PC-3 (cell line): ENCODE data around the gene ESYT3. TPM values are rescaled to one million over a fixed set of nuclear protein-coding genes. Genes with fewer than 3 reads are reported as not detected.
A peak's percentile ranks its signal among the peaks of the same experiment; 100 is the strongest.

ENCODE experiments used
- ATAC-seq: fragments of 200-7000 bp; cut with Tn5 transposase; 2 replicates; pipeline ENCODE4 v1.9.1; 2020; ENCODE audit warnings: mild to moderate bottlenecking, moderate library complexity
- Bru-seq: library from RNA; stranded (reverse); fragments of 400-500 nt; gene quantifications from one replicate; lab custom pipeline; 2021; lab: Mats Ljungman, UMichigan
- BruChase-seq, 2 experiments: library from RNA; stranded (reverse); fragments of 400-500 nt; gene quantifications; one replicate each; lab custom pipeline; 2021; lab: Mats Ljungman, UMichigan
- BruUV-seq: library from RNA; stranded (reverse); fragments of 400-500 nt; replicated peaks from 2 replicates; lab custom pipeline; 2021; lab: Mats Ljungman, UMichigan
- CTCF ChIA-PET: fragments of 300-600 bp; sonication (Branson Sonifier 250); formaldehyde crosslinking; loops from one replicate; lab custom pipeline; 2022; ENCODE audit warnings: antibody characterized with exemption; lab: Charles Lee
- POLR2A ChIA-PET: fragments of 300-600 bp; sonication (Branson Sonifier 250); formaldehyde crosslinking; loops from one replicate; lab custom pipeline; 2022; ENCODE audit warnings: antibody characterized with exemption; ENCODE audit not compliant: unreplicated experiment; lab: Charles Lee
- DNase-seq: peaks from one replicate; pipeline ENCODE4 v3.0.0-alpha.2; 2015
- H2AFZ ChIP-seq: fragments of 300-600 bp; sonication (generic); 2 replicates; pipeline ENCODE4 v1.6.0; 2016; ENCODE audit warnings: antibody characterized with exemption, low read length
- H3F3A ChIP-seq: fragments of 300-600 bp; sonication (generic); one replicate; pipeline ENCODE4 v1.6.0; 2017; ENCODE audit warnings: antibody characterized with exemption, low read length, control low read depth, mild to moderate bottlenecking; ENCODE audit not compliant: unreplicated experiment
- H3K27ac ChIP-seq: fragments of 300-600 bp; sonication (generic); 2 replicates; pipeline ENCODE4 v1.5.1; 2016; ENCODE audit warnings: mild to moderate bottlenecking, low read length
- H3K27me3 ChIP-seq: fragments of 300-600 bp; sonication (generic); 2 replicates; pipeline ENCODE4 v1.6.1; 2016; ENCODE audit warnings: low read length, mixed read lengths
- H3K36me3 ChIP-seq: fragments of 300-600 bp; sonication (generic); 2 replicates; pipeline ENCODE4 v1.6.1; 2016; ENCODE audit warnings: low read depth, mixed run types, low read length, mixed read lengths
- H3K4me1 ChIP-seq: fragments of 300-600 bp; sonication (generic); 2 replicates; pipeline ENCODE4 v1.5.1; 2016; ENCODE audit warnings: low read length; ENCODE audit not compliant: insufficient read depth
- H3K4me2 ChIP-seq: fragments of 300-600 bp; sonication (generic); 2 replicates; pipeline ENCODE4 v1.6.0; 2016; ENCODE audit warnings: low read length
- H3K4me3 ChIP-seq: fragments of 300-600 bp; sonication (generic); 2 replicates; pipeline ENCODE4 v1.5.1; 2016; ENCODE audit warnings: mild to moderate bottlenecking, low read length, mixed read lengths
- H3K79me2 ChIP-seq: fragments of 300-600 bp; sonication (generic); 2 replicates; pipeline ENCODE4 v1.6.1; 2017; ENCODE audit warnings: low read length, mixed read lengths
- H3K9ac ChIP-seq: fragments of 300-600 bp; sonication (generic); 2 replicates; pipeline ENCODE4 v1.6.0; 2016; ENCODE audit warnings: mild to moderate bottlenecking, low read length
- H3K9me2 ChIP-seq: fragments of 300-600 bp; sonication (generic); replicated peaks from 2 replicates; pipeline ENCODE4 v1.6.1; 2016; ENCODE audit warnings: mixed run types, low read length, mixed read lengths
- H3K9me3 ChIP-seq: fragments of 300-600 bp; sonication (generic); 2 replicates; pipeline ENCODE4 v1.6.1; 2016; ENCODE audit warnings: low read length, mixed read lengths
- H4K20me1 ChIP-seq: fragments of 300-600 bp; sonication (generic); 2 replicates; pipeline ENCODE4 v1.6.1; 2016; ENCODE audit warnings: low read length, mixed read lengths
- CTCF ChIP-seq: fragments of 300-600 bp; sonication (generic); conservative IDR thresholded peaks from 2 replicates; pipeline ENCODE4 v1.5.1; 2017; ENCODE audit warnings: antibody characterized with exemption, low read depth, mild to moderate bottlenecking, low read length
- EZH2 ChIP-seq: fragments of 300-600 bp; sonication (generic); IDR thresholded peaks from one replicate; pipeline ENCODE4 v1.6.1; 2017; ENCODE audit warnings: antibody characterized with exemption, mild to moderate bottlenecking, low read length; ENCODE audit not compliant: unreplicated experiment
- EZH2phosphoT487 ChIP-seq: fragments of 300-600 bp; sonication (generic); IDR thresholded peaks from 2 replicates; pipeline ENCODE4 v1.6.1; 2018; ENCODE audit warnings: mild to moderate bottlenecking, antibody characterized with exemption, low read length, borderline replicate concordance
- intact Hi-C: fragments of 100-400 bp; cut with micrococcal nuclease; formaldehyde crosslinking; loops from 2 replicates; pipeline ENCODE4 v1.9.0; 2023
- long read RNA-seq: library from polyadenylated mRNA; unstranded; transcript quantifications from one replicate; pipeline ENCODE4 v2.0.0, GENCODE V29; 2021; ENCODE audit not compliant: unreplicated experiment
- total RNA-seq: library from RNA; depleted of rRNA; stranded (reverse); fragments of >200 nt; gene quantifications from 2 replicates; pipeline ENCODE4 v1.2.3, GENCODE V29; 2014; rRNA removed

Gene ESYT3
- total RNA-seq, result 1.6 TPM in 2 replicates
- percentile 34 among the genes with signal in this experiment for Bru-seq, nascent RNA
- percentile 29 among the genes with signal in this experiment for BruChase-seq, experiment 1, labeled RNA remaining after a 6-hour chase
- percentile 36 among the genes with signal in this experiment for BruChase-seq, experiment 2, labeled RNA remaining after a 2-hour chase
- long read RNA-seq, partial matches to known transcripts, result 1 of 4 reads
- long read RNA-seq, other reads (novel, unspliced or antisense), result 2 of 4 reads

- BruUV-seq, result no TSS peak
- Histone ChIP-seq H3K27ac (no peak within 1 kb of the TSS), H3K4me1 (peaks cover 6% of the 10 kb centered on the region; the same call in 1 of the 2 replicates), H3K36me3 (no peaks in the 10 kb centered on the region), H3K79me2 (no peaks in the 10 kb centered on the region), H3K9ac (no peak within 1 kb of the TSS), H3K4me3 (peak within 1 kb of the TSS; percentile 61), H3K27me3 (no peaks in the 10 kb centered on the region), H3K9me2 (no peaks in the 10 kb centered on the region), H4K20me1 (no peaks in the 10 kb centered on the region), H2AFZ (peak within 1 kb of the TSS; percentile 75; the same call in 1 of the 2 replicates), H3K4me2 (peak within 1 kb of the TSS; percentile 84), H3F3A (no peaks in the 10 kb centered on the region), H3K9me3 (no peaks in the 10 kb centered on the region)
- ChIA-PET POLR2A (interaction anchor here (0.6 kb wide), 1 partner anchor 160 kb away, joined by 3 read pairs; the partner anchor contains the start of gene CEP70), CTCF (no interaction called here)
- TF ChIP-seq EZH2 (no peak), EZH2phosphoT487 (peak; percentile 60; the same call in 1 of the 2 replicates)
- ATAC-seq (peak; percentile 87), DNase-seq (peak; percentile 66)
- intact Hi-C loops, result no loop called here
Measured at GRCh38 chr3:138434276-138434874, at the start of gene ESYT3. TSS of gene ESYT3 (plus strand) at chr3:138434616. CDS start at chr3:138434799, 183 bp downstream.

- ATAC-seq, result no peak
Measured at GRCh38 chr3:138384976-138385375, 49.4 kb upstream of the ESYT3 start.

GRCh38 chr3:138389144-138389601 is 45.2 kb upstream of the ESYT3 start:
- Histone ChIP-seq H3K4me3 (no peak overlapping the region), H3K9me3 (no peaks in the 10 kb centered on the region), H3K9me2 (no peaks in the 10 kb centered on the region), H3K36me3 (no peaks in the 10 kb centered on the region), H4K20me1 (no peaks in the 10 kb centered on the region), H2AFZ (no peak overlapping the region), H3K4me2 (no peak overlapping the region), H3F3A (no peaks in the 10 kb centered on the region), H3K79me2 (no peaks in the 10 kb centered on the region), H3K27me3 (no peaks in the 10 kb centered on the region), H3K9ac (no peak overlapping the region), H3K4me1 (peaks cover 17% of the 10 kb centered on the region), H3K27ac (no peak overlapping the region)
- TF ChIP-seq CTCF (no peak), EZH2 (no peak), EZH2phosphoT487 (no peak)
- ATAC-seq (no peak), DNase-seq (no peak)
- CTCF ChIA-PET, result no interaction called here
- no TSS peak for BruUV-seq
- POLR2A ChIA-PET, result no interaction called here
- intact Hi-C loops, result no loop called here

More at GRCh38 chr3:138384976-138385375, 49.4 kb upstream of the ESYT3 start:
- intact Hi-C loops, result no loop called here
- no peak for TF ChIP-seq EZH2phosphoT487
- TF ChIP-seq CTCF, result no peak
- no peak for TF ChIP-seq EZH2
- H2AFZ ChIP-seq, result no peak overlapping the region
- H3K4me1 ChIP-seq, result peaks cover 4% of the 10 kb centered on the region
- POLR2A ChIA-PET, result no interaction called here
- no peaks in the 10 kb centered on the region for H3K79me2 ChIP-seq
- no peaks in the 10 kb centered on the region for H3K27me3 ChIP-seq
- no peak overlapping the region for H3K4me2 ChIP-seq
- CTCF ChIA-PET, result no interaction called here
- H3K9me2 ChIP-seq, result no peaks in the 10 kb centered on the region
- H3K36me3 ChIP-seq, result no peaks in the 10 kb centered on the region
- no peak overlapping the region for H3K9ac ChIP-seq
- H3F3A ChIP-seq, result no peaks in the 10 kb centered on the region
- no peaks in the 10 kb centered on the region for H3K9me3 ChIP-seq
- BruUV-seq, result no TSS peak
- no peaks in the 10 kb centered on the region for H4K20me1 ChIP-seq
- DNase-seq, result no peak
- H3K4me3 ChIP-seq, result no peak overlapping the region
- H3K27ac ChIP-seq, result no peak overlapping the region
